GM06990 (cell line): ENCODE results near the gene CYB561A3.
A peak's percentile ranks its signal among the peaks of the same experiment; 100 is the strongest.

Experiments
- DNase-seq: peaks from one replicate; pipeline ENCODE4 v3.0.0-alpha.2; 2011; ENCODE audit not compliant: insufficient read length; ENCODE audit errors: extremely low read depth
- H3K27me3 ChIP-seq: replicated peaks from 2 replicates; pipeline ENCODE4 v1.6.0; 2011; ENCODE audit warnings: low read length; ENCODE audit not compliant: control insufficient read depth, insufficient read depth
- H3K36me3 ChIP-seq: 2 replicates; pipeline ENCODE4 v1.5.1; 2011; ENCODE audit warnings: low read length; ENCODE audit not compliant: control insufficient read depth, insufficient read depth
- H3K4me3 ChIP-seq: replicated peaks from 2 replicates; pipeline ENCODE4 v1.5.1; 2011; ENCODE audit warnings: low read depth, mild to moderate bottlenecking, control low read depth, low read length
- TF ChIP-seq, protein P1 (sequence below): IDR thresholded peaks from 2 replicates; pipeline ENCODE4 v1.5.1; 2011; ENCODE audit warnings: low read length, control low read depth, mild to moderate bottlenecking, inconsistent platforms; ENCODE audit not compliant: insufficient read depth, poor library complexity, severe bottlenecking

CYB561A3 gene

GRCh38 chr11:61331651-61332050 is 30.0 kb downstream of the CYB561A3 start:
- no peak for DNase-seq
- Histone ChIP-seq H3K27me3 (no peaks in the 10 kb centered on the region), H3K36me3 (peaks cover 15% of the 10 kb centered on the region), H3K4me3 (peak overlapping the region; percentile 99)
- TF ChIP-seq, protein P1, sequence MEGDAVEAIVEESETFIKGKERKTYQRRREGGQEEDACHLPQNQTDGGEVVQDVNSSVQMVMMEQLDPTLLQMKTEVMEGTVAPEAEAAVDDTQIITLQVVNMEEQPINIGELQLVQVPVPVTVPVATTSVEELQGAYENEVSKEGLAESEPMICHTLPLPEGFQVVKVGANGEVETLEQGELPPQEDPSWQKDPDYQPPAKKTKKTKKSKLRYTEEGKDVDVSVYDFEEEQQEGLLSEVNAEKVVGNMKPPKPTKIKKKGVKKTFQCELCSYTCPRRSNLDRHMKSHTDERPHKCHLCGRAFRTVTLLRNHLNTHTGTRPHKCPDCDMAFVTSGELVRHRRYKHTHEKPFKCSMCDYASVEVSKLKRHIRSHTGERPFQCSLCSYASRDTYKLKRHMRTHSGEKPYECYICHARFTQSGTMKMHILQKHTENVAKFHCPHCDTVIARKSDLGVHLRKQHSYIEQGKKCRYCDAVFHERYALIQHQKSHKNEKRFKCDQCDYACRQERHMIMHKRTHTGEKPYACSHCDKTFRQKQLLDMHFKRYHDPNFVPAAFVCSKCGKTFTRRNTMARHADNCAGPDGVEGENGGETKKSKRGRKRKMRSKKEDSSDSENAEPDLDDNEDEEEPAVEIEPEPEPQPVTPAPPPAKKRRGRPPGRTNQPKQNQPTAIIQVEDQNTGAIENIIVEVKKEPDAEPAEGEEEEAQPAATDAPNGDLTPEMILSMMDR: no peak

- peaks cover 22% of the 10 kb centered on the region for H3K36me3 ChIP-seq
- no peaks in the 10 kb centered on the region for H3K27me3 ChIP-seq
- TF ChIP-seq, protein P1: no peak
- no peak overlapping the region for H3K4me3 ChIP-seq
- no peak for DNase-seq
These were observed 31.8 kb downstream of the CYB561A3 start for GRCh38 chr11:61329871-61330270.

- no peak for DNase-seq
- H3K4me3 ChIP-seq: no peak overlapping the region
- H3K36me3 ChIP-seq: peaks cover 25% of the 10 kb centered on the region
- TF ChIP-seq, protein P1: no peak
- H3K27me3 ChIP-seq: no peaks in the 10 kb centered on the region
These were observed 33.3 kb downstream of the CYB561A3 start for GRCh38 chr11:61328351-61328750.

- H3K27me3 ChIP-seq: no peaks in the 10 kb centered on the region
- no peak for DNase-seq
- no peak overlapping the region for H3K4me3 ChIP-seq
- TF ChIP-seq, protein P1: no peak
- peaks cover 28% of the 10 kb centered on the region for H3K36me3 ChIP-seq
These were observed 34.0 kb downstream of the CYB561A3 start for GRCh38 chr11:61327669-61328071.

GRCh38 chr11:61325649-61326414 is 35.9 kb downstream of the CYB561A3 start:
- H3K36me3 ChIP-seq: peaks cover 38% of the 10 kb centered on the region
- DNase-seq: no peak
- H3K27me3 ChIP-seq: no peaks in the 10 kb centered on the region
- H3K4me3 ChIP-seq: no peak overlapping the region
- TF ChIP-seq, protein P1: no peak
